Stimulated activated CD4-positive, alpha-beta T cell treated with anti-CD3 and anti-CD28 coated beads, TNF-alpha, amount 100 ng/mL, for 4 hours (primary cell): Measurements from ENCODE around the gene MMP15.
A peak's percentile ranks its signal among the peaks of the same experiment; 100 is the strongest.
"Not testable (repeated sequence)": the region's sequence is repeated elsewhere in the genome, so short reads cannot be mapped to it uniquely, and the experiment has no call there.

Experiments used
- DNase-seq, 3 experiments: peaks; one replicate each; pipeline ENCODE4 v3.0.0-alpha.2; 2020; ENCODE audit warnings: low read depth in 3 of 3

Gene MMP15

DNA sequence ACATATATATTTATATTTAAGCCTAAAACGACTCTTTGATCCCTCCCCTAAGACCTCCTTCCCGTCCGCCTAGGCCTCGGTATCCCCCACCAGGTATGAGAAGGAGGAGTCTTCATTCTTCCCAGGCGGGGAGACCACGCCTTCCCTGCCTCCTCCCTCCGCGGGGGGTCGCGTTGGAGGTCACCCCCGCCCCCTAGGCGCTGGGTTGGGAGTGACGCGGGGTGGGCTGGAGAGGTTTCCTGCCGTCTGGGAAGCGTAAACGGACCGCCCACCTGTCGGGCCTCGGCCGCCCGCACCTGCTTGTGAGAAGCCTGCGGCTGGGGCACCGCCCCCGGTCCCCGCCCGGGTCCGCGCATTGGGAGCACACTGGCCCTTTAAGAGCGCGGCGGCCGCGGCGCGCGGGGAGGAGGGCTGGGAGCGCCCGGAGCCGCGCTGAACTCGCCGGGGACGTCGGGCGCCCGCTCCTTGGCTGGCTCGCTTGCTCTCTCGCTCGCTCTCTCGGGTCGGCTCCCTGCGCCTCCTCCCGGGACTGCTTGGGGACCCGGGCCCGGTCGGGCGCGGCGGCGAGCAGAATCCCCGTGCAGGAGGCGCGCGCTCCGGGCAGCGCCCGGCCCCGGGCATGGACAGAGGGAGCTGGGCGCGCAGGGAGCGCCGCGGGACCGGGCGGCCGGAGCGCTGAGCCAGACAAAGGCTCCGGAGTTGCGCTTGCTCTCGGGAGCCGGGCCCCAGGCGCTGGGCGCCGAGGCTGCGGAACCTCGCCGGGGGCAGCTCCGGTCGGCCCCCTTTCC is at the start of gene MMP15:
TSS of gene MMP15 (plus strand) at position 404 of the 788 bp plus-strand sequence. CDS start 597 bp downstream, outside the sequence.
- peak; percentile 46 to 53 (median 50) for DNase-seq

DNA sequence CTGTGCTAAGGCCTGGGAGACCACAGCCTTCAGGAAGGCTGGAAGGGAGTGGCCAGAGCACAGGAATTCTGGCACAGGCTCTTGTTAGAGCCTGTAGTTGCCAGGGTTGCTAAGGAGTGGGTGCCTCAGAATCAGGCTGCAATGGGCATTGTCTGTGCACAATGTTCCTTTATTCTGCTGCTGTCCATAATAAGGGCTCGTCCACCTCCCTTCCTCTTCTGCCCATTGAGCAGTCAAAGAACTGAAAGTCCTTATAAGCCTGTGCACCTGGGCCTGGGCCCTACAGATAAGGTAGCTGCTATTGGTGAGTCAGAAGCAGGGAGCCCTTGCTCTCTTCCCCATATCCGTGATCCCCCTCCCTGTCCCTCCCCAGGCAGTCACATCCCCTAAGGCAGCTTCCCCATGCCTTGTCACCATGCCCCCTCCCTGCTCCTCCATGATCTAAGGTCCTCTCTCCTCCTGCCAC is 49.2 kb upstream of the MMP15 start:
- no peak for DNase-seq

DNA sequence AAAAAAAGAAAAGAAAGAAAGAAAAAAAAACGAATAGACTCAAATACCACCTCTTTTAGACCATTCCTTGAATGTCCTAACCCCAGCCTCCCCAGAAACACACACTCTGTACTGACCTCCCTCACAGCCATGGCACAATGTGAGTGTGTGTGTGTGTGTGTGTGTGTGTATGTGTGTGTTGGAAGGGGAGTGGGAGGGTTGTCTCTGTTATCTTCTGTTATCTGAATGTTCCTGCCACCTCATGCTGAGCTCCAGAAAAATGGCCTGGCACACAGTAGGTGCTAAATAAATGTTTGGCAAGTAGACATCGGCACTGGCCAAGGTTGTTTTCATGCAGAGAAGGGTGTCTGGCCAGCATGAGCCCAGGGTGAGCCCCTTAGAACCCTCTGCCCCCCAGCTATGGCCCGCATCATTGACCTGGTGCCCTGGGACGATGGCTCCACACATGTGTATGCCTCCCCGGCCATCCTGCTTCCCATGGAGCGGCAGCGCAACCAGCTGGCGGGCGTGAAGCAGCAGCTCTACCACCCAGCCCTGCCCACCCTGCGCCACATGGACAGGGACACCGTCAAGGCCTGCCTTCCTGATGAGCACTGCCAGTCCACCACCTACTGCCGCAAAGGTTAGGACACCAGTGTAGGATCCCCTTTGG is 48.0 kb upstream of the MMP15 start:
- DNase-seq: no peak

DNA sequence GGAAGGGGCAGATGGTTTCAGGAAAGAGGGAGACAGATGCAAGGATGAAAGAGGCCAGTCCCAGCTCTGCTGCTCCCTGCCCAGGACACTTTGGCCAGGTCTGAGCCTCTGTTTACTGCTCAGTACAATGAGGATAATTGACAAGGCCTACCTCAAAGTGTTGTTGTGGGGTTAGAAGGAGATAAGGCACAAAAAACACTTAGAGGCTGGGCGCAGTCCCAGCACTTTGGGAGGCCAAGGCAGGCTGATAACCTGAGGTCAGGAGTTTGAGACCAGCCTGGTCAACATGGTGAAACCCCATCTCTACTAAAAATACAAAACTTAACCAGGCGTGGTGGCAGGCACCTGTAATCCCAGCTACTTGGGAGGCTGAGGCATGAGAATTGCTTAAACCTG is 47.5 kb upstream of the MMP15 start:
- DNase-seq: not testable (repeated sequence)

DNA sequence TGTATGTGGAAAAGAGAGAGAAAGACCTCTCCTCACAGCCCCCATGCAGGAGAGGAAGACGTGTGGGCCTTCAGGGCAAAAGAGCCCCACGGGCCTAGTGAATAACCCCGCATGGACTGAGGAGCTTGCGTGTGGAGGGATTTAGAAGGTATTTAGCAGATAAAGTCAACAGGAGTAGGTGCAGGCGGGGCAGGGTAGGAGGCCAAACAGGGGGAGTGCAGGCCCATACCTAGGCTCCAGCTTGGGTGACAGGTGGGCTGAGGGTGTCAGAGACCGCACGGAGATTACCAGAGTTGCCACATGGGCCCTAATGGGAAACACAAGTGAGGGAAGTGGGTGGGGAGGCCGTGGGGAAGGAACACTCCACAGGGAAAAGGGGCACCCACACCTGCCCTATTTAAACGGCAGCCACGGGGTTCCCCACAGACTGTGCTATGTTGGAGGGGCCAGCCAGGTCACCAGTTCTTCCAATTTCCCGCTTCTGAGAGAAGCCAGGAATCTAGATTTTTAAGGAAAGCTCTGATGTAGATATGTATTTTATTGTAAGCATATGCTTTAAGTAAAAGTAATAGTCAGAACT is 46.5 kb upstream of the MMP15 start:
- no peak for DNase-seq

DNA sequence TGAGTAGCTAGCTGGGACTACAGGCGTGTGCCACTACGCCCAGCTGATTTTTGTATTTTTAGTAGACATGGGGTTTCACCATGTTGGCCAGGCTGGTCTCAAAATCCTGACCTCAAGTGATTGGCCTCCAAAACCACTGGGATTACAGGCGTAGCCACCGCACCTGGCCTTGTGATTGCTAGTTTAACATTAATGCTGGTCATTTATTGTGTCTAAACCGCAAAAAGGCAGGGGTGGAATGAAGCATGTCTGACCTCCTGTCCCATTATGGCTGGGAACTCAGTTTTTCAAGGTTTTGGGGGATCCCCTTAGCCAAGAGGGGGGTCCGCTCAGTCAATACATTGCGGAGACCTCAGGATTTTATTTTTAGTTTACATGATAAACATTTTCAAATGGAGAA is 43.9 kb upstream of the MMP15 start:
- DNase-seq: no peak

DNA sequence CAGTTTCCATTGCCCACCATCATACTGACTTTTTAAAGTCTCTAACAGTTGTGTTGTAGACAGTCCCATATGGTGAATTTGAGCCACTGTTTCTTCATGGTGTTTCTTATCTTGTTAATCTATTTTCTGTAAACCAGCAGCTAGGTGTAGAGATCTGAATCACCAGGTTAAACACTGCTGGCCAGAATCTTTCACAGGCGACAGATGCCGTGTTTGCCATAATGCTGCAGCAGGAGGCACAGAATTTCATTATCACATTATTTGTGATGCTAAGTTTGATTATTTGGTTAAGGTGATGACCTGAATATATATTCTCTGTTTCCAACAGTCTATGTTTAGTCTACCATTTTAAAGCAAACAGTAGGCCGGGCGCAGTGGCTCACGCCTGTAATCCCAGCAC is 43.2 kb upstream of the MMP15 start:
- DNase-seq: no peak

DNA sequence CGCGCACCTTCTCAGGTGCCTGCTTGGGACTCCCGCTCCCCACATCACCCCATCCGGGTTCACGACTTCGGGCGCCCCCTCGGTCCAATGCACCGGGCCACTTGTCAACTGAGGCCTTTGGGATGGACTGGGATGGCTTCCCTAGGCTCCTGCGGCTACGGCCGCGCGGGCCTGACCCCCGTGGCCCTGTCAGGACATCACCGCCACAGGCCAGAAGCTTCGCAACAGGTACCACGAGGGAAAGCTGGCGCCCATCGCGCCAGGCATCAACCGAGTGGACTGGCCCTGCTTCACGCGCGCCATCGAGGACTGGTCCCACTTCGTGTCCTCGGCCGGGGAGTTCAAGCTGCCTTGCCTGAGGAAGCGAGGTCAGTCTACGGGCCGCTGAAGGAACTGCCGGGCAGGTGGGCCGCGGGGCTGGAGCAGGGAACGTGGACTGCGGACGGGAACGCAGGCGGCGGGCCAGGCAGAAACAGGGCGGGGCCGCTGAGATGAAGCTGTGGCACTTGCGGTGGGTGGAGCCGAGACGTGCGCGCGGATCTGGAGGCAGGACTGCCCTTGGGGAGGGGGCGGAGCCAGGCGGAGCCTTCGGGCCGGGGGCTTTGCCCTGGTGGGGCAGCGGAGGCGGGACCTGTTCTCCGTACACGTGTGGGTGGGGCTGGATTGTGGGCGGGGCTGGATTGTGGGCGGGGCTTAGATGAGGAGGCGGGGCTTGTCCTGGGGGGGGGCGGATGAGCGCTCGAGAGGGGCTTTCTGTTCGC is 40.9 kb upstream of the MMP15 start:
- DNase-seq: peak; percentile 81 to 88 (median 88)

DNA sequence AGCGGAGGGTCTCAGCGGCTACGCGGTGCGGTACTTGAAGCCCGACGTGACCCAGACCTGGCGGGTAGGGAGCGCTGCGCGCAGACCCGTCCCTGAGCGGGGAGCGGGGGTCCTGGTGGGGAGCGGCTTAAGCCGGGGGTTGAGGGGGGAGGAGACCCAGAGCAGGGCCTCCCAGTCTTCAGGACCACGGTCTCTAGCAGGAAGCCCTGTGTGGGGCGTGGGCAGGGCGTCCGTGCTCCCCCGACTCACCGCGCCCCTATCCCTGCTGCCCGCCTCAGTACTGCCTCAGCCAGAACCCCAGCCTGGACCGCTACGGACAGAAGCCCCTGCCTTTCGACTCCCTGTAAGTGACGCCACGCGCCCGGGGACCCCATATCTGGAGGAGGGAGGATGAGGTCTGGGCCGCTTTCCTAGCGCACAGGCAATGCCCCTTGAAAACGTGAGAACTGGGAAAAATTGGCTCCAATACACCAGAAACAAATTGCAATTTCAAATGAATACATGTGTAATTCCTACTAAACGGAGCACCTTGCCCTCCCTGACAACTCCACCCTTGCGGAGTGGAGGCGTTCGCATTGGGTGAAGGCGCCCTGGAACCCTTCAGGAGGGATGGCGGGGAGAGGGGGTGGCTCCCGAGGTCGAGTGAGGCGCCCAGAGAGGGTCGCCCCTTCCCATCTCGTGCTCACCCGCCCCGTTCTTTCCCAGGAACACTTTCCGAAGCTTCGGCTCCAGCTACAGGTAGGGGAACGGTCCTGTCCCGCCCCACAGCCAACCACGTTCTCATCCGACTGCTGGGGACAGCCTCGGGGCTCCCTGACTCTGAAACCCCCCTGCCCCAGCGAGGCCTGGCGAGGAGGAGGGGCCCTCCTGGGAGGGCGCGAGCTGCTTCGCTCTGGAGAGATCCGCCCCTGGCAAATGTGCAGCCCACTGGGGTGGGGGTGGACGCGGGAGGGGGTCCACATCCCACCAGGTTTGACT is 40.1 kb upstream of the MMP15 start:
- DNase-seq: no peak

DNA sequence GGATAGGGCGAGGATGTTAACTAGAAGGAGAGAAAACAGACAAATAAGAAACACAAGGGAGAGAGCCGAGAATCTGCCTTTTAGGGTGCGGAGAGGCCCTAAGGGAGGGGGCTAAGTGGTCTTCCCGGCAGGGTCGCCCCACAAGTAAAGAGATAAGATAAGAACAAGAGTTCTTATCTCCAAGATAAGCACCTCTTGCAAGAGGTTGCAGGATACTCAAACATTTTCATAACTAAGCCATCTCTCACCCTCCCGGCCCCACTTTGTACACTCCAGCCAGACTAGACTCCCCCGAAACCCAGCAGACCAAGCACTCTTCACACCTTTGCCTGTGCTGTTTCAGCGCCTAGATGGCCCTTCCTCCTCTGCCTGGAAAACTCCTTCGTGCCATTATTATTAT is 39.4 kb upstream of the MMP15 start:
- DNase-seq: no peak

DNA sequence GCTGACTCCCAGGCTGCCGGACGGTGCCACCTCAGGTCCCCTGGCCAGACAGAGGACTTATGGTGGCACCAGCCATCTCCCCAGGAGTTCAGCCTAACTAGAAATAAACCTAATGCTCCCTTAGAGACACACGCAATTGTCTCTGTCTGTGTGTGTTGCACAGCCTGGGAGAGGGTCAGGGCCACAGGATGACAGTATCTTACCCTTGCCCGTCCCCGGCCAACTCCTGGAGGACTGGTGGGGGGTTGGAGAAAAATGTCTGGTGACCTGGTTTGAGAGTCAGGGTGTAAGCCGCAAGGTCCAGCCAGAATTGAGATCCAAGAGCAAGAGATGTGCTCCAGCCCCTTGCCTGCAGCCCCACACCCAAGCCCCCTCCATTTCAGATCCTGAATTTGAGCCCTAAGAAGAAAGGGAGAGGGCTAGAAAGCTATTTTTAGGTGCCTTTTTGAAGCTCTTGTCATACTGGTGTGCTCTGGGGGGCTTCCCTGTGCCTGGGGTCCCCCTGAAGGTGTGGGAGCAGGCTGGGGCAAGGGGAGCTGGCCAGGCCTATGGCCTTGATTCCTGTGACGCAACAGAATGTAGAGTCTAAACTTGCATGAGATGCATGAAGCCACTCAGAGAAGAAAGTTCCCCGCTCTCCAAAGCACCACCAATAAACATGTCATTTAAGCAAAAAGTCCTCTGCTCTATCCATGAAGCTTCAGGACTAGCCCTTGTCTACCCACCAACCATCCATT is 37.9 kb upstream of the MMP15 start:
- no peak for DNase-seq

DNA sequence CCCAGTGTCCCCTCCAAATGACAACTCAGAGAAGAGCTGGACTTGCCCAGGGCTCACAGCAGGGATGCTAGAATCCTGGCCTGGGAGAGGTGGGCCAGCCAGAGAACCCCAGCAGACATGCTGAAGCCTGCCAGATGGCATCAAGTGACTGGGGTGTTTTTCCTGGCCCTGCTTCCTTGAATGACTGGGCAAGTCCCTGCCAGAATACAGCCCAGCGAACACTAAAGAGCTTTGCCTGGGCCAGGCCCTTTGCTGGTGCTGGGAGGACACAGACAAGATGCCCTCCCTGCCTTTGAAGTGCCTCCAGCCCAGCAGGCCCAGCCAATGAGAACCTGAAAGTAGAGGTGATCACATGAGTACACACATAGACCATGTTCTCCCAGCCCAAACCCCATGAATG is 36.6 kb upstream of the MMP15 start:
- no peak for DNase-seq

DNA sequence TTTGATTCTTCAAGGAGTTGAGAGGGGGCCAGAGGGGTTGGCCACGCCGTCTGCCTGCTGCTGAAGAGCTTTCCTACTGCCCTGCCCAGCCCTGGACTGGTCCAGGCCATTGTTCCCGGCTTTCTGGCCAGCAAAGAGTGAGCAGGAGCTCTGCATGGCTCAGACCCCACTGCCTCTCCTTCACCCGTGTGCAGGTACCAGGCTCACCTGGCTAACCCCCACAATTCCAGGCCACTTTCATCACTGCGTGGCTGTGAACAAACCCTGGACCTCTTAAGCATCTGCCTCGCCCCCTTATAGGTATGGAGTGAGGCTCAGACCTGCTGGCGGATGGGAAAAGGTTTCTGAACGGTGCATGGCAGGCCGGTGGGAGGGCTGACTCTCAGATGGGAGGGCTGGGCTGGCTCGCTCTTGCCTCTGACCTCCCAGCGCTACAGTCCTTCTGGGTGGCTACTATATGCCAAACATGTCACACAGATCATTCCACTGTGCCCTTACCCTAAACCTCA is 33.9 kb upstream of the MMP15 start:
- DNase-seq: no peak

DNA sequence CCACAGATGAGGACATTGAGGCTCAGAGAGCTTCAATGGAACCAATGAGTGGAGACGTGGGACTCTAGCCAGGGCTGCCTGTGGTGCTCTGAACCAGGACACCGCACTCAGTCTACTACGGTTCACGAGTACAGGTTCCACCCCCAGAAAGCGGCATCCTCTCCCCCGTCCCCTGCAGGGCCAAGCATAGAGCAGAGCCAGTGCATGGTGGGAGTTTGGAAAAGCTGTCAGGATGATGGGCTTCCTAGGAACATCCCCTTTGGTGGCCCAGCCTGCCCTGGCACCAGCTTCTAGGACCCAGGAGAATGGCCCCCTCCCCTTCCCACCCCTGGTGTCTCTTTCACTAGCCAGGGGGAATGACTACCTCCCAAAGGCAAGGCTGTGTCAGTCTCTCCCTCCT is 33.5 kb upstream of the MMP15 start:
- no peak for DNase-seq

DNA sequence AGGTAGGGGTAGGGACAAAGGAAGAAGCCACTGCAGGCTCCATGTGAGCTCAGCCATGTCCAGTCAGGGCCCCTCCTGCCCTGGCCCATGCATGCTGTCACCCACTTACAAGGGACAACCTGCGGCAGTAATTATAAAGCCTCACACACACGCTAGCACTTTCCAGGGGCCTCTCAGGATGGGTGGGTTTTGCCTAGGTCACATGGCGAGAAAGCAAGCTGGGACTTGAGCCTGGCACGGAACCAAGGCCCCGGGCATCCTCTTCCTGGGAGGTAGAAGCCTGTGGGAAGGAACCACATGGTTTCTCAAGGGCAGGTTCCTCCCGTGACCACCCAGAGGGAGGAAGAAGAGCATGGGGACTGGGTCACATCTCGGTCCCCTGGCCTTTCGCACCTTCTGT is 32.1 kb upstream of the MMP15 start:
- no peak for DNase-seq

DNA sequence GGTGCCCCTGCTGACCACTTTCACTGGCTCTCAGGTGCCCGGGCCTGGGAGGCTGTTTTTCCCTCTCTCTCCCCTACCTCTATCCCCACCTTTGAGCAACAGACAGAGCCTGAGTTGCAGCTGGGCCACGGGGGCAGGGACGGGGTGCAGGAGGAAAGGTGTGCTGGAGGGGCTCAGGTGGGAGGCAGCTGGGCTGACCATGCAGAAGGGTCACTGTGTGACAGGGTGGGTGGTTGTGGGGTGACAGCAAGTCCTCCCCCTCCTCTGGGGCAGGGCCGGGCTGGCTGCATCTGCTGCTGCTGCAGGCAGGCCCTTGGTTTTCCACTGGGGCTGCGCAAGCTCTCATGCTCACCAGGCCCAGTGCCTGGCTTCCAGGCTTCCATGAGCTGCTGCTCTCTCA is 31.7 kb upstream of the MMP15 start:
- DNase-seq: no peak

DNA sequence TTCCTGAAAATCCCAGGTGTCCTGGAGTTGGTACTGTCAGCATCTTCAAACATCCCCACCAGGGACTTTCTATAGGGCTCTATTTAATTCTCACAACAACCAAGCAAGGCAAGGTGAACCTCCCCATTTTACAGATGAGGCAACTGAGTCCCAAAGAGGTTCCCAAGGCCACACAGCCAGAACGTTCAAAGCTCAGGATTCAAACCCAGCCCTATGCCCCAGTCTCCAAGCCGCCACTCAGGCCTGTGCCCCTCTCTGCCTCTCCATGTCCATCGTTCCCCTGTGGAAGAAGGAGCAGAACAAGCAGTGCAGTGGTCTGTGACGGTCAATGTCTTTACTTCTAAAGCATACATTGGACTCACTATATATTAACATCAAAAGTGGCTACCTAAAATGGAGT is 31.2 kb upstream of the MMP15 start:
- DNase-seq: no peak

DNA sequence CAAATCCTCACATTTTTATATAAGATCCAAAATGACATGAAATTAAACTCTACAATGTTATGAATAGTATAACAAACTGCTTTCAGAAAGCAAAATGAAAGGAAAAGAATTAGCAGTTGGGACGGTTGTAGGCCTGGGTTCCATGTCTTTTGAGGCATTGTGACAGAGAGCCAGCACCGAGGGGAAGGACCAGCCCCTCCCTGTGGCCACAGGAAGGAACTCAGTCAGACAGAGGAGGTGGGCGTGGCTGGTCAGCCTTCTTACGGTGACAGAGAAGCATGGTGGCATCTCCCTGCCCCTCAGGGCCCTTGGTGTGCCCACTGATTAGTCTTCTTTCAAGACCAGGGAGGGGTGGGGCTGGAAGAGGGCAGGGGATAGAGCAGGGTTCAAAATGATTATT is 30.8 kb upstream of the MMP15 start:
- DNase-seq: no peak

DNA sequence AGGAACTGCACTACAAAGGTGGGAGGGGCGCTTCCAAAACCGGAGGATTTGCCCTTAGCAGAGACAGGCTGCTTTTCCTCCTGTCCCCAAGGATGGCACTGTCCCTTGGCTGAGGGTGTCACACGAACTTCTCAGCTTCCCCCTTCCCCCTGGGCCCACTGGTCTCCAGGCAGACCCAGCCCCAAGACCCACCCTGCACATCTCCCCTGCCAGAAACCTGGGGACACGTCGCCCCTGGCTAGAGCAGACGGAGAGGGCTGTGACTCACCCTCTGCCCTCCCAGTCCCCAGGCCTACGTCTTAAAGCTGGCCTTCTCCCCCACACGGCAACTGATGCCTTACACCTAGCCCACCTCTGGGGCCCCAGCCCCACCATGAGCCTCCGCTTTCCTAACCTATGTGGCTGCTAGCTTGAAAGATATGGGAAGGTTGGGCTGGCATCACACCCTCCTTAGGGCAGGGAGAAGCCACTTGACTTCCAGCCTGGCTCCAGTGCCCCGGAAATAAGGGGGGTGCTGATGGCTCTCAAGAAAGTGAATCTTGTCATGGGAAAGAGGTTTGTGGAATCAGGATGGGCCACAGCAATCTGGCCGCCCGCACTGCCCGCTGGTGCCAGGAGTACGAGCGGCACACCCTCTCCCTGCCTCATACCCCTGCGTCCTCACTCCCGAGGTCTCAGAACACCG is 29.7 kb upstream of the MMP15 start:
- no peak for DNase-seq
